GM18867 (cell line): Measurements from ENCODE around the gene C1QTNF1.

Experiments used
- ATAC-seq: cut with Tn5 transposase; IDR thresholded peaks from one replicate; pipeline ENCODE4 v1.9.1; 2021; ENCODE audit warnings: mild to moderate bottlenecking, moderate library complexity; ENCODE audit not compliant: unreplicated experiment

Gene C1QTNF1

GRCh38 chr17:78992542-78993212 lies 31.3 kb upstream of the C1QTNF1 start:
- ATAC-seq, result no peak

- no peak for ATAC-seq
Measured at GRCh38 chr17:78993241-78993956, 30.6 kb upstream of the C1QTNF1 start.

GRCh38 chr17:78993981-78994671 lies 29.8 kb upstream of the C1QTNF1 start:
- ATAC-seq, result no peak

GRCh38 chr17:78995022-78995760 lies 28.8 kb upstream of the C1QTNF1 start:
- ATAC-seq, result no peak

DNA sequence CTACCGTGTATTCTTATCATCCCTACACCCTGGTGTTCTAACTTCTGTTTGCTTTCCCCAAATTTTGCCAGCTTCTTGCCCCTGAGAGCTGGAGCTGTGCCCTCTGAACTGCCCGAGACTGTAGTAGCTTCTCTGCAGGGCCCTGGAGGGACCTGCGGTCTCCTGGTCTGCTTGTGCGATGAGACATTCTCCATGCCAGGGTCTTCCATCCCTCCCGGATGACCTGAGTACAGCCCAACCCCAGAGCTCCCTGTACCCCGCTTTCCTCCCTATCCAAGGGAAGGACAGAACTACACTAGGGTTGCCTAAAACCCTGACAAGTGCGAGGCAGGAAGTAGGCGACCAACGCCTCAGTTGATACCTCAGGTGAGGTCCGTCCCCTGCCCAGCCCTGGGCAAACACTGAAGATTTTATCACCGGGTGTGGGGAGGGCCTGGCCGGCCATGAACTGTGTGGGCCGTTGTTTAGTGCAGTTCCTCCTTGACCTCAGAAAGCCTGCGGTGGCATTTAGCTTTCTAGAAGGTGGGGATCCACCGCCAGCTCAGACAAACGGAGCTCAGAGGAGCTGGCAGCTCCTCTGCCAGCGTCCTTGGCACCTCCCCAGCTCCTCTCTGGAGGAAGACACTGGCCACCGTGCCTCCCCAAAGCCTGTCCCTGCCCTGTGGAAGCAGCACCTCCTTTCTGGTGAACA lies 28.1 kb upstream of the C1QTNF1 start:
- no peak for ATAC-seq

DNA sequence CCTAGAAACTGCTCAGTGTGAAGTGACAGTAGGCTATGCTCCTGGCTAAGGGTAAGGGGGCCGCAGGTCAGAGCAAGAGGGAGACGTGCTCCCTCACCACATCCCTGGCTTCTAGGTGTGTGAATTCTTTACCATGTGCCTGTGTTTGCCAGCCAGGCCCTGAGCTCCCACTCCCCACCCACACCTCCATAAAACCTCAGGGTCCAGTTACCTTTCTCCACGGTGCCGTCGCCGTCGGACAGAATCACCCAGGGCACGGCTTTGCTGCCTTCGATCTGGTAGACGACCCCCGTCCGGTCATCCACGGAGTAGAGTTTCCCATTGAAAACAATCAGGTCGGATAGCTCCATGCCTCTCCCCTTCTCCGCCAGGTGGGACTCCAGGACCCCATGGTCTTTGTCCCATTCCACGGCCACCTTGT lies 27.2 kb upstream of the C1QTNF1 start:
- no peak for ATAC-seq

- no peak for ATAC-seq
Measured at GRCh38 chr17:78997231-78997741, 26.7 kb upstream of the C1QTNF1 start.

GRCh38 chr17:78997881-78998280 lies 26.1 kb upstream of the C1QTNF1 start:
- ATAC-seq, result no peak

GRCh38 chr17:78998311-78999055 lies 25.5 kb upstream of the C1QTNF1 start:
- no peak for ATAC-seq

- no peak for ATAC-seq
Measured at GRCh38 chr17:78999056-78999768, 24.8 kb upstream of the C1QTNF1 start.

- ATAC-seq, result no peak
Measured at GRCh38 chr17:78999947-79000395, 24.0 kb upstream of the C1QTNF1 start.

GRCh38 chr17:79000396-79001189 lies 23.4 kb upstream of the C1QTNF1 start:
- ATAC-seq, result no peak

DNA sequence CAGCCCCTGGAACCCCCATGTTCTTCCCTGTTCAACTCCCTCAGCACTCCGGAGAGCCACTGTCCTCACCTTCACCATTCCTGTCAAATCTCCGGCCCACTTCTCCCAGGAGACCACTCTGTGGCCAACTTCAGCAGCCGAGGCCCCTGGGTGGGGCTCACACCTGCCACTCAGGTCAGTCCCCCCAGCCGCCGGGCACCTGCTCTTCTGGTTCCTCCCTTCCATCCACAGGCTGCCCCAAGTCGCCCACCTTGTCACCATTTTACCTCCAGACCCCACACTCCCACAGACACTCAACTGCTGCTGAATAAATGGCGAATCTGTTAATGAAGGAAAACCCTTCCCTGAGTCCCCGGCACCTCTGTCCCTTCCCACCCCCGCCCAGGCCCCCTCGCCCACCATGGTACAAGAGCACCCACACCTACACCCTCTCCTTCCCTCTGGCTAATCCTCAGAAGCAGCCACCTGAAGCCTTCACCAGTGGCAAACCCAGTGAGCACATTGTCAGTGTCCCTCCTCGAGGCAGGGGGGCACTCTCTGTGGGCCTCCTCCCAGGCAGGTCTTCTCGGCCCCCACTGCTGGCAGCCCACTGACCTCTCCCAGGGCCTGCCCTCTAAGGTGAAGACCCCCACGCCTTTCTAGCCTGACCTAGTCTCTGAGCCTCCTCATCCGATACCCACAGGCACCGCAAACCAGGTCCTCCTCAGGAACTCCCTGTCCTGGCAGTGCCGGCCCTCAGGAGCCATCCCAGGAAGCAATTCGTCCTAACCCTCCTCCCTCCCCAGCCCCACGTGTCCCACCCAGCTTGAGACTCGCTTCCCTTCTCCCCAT lies 22.6 kb upstream of the C1QTNF1 start:
- no peak for ATAC-seq

- ATAC-seq, result no peak
Measured at GRCh38 chr17:79002291-79002690, 21.7 kb upstream of the C1QTNF1 start.

- ATAC-seq, result no peak
Measured at GRCh38 chr17:79002796-79003593, 21.0 kb upstream of the C1QTNF1 start.

GRCh38 chr17:79003661-79004411 lies 20.1 kb upstream of the C1QTNF1 start:
- no peak for ATAC-seq
